Tibial nerve (tissue), 4 donors: ENCODE measurements around the gene DDX20.

Source experiments
- EP300 ChIP-seq, 2 donors: sonication (generic); formaldehyde crosslinking; IDR thresholded peaks; one replicate each; pipeline ENCODE4 v1.6.1; 2017; ENCODE audit warnings: antibody characterized with exemption in 2 of 2, mild to moderate bottlenecking in 1 of 2
- POLR2A ChIP-seq, 2 donors: fragments of 450-650 bp; IDR thresholded peaks; one replicate each; pipeline ENCODE4 v1.6.1; 2017; ENCODE audit warnings: antibody characterized with exemption in 2 of 2, mild to moderate bottlenecking in 2 of 2, moderate library complexity in 2 of 2
- TF ChIP-seq, protein P1 (sequence below), 5 experiments: fragments of 200-600 bp in 3 of 5; fragments of 450-650 bp in 2 of 5; sonication (generic) in 3 of 5; IDR thresholded peaks; one replicate each; pipeline ENCODE4 v1.5.1; 2016 to 2019; ENCODE audit warnings: antibody characterized with exemption in 5 of 5, mild to moderate bottlenecking in 3 of 5, moderate library complexity in 2 of 5

- TF ChIP-seq, protein P1, sequence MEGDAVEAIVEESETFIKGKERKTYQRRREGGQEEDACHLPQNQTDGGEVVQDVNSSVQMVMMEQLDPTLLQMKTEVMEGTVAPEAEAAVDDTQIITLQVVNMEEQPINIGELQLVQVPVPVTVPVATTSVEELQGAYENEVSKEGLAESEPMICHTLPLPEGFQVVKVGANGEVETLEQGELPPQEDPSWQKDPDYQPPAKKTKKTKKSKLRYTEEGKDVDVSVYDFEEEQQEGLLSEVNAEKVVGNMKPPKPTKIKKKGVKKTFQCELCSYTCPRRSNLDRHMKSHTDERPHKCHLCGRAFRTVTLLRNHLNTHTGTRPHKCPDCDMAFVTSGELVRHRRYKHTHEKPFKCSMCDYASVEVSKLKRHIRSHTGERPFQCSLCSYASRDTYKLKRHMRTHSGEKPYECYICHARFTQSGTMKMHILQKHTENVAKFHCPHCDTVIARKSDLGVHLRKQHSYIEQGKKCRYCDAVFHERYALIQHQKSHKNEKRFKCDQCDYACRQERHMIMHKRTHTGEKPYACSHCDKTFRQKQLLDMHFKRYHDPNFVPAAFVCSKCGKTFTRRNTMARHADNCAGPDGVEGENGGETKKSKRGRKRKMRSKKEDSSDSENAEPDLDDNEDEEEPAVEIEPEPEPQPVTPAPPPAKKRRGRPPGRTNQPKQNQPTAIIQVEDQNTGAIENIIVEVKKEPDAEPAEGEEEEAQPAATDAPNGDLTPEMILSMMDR (IDR thresholded peaks at IDR 0.05), result no peak
- no peak for TF ChIP-seq POLR2A (IDR thresholded peaks at IDR 0.05)
- TF ChIP-seq EP300 (IDR thresholded peaks at IDR 0.05), result no peak
These were observed 9.1 kb upstream of the DDX20 start for GRCh38 chr1:111746614-111746999.
